ELF-1 (cell line): ENCODE measurements around the gene SORCS2.

Experiments
- DNase-seq: peaks from one replicate; pipeline ENCODE4 v3.0.0-alpha.2; 2016; ENCODE audit warnings: low read depth, low spot score

SORCS2 gene

GRCh38 chr4:7353846-7354610 is 161.7 kb downstream of the SORCS2 start:
- DNase-seq: no peak

- DNase-seq: no peak
Observed at GRCh38 chr4:7354927-7355326, 162.6 kb downstream of the SORCS2 start.

GRCh38 chr4:7355795-7356194 is 163.5 kb downstream of the SORCS2 start:
- DNase-seq: no peak

DNA sequence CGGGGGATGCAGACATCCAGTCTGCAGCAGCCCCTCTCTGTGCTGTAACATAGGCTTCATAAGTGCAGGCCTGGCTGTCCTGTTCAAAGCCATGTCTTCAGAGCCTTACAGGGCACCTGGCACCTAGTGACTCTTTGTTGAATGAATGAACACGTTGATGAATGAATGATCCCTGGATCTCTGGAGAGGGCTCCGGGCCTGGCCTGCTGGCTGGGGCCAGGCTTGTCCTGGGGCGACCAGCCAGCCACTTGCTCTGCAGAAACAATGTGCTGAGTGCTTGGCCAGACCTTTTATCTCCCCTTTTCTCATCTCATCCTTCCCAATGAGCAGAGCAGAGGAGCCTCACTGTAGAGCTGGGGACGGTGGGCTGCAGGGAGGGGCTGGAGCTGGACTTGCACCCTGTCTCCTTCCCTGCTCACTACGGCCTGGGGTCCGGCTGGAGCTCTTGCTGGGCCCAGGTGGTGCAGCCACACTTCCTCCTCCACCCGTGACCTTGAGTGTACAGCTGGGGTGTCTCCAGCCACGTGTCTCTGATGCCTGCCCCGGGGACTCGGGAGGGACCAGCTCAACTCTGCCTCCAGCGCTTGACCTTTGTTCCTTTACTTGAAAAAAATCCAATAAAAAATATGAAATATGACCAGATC is 164.5 kb downstream of the SORCS2 start:
- DNase-seq: no peak

- DNase-seq: no peak
Observed at GRCh38 chr4:7357323-7357722, 165.0 kb downstream of the SORCS2 start.

DNA sequence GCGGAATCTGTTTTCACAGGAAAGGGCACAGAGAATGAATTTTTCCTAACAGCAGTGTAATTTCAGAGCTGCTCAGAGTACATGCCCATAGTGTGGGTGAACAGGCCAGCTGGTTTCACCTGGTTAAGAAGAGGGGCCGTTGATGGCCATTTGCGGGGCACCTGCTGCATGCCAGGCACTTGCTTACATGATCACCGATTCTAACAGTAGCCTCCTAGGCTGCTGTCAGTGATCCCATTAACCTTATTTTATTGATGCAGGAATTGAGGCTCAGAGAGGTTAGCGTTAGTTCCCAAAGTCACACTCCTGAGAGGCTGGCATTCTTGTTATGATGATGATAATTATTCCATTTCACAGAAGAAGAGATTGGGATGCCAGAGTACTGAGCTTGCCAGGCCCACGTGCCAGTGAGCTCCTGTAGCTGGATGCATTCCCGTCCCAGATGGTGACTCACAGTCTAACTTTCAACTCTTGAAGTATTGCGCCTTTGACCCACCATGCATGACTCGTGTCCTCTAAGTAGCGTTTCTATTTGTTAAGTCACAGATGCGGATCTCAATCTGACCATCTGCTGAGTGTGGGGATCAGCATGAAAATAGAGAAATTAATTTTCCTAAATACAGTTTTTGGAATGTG is 165.9 kb downstream of the SORCS2 start:
- DNase-seq: no peak

DNA sequence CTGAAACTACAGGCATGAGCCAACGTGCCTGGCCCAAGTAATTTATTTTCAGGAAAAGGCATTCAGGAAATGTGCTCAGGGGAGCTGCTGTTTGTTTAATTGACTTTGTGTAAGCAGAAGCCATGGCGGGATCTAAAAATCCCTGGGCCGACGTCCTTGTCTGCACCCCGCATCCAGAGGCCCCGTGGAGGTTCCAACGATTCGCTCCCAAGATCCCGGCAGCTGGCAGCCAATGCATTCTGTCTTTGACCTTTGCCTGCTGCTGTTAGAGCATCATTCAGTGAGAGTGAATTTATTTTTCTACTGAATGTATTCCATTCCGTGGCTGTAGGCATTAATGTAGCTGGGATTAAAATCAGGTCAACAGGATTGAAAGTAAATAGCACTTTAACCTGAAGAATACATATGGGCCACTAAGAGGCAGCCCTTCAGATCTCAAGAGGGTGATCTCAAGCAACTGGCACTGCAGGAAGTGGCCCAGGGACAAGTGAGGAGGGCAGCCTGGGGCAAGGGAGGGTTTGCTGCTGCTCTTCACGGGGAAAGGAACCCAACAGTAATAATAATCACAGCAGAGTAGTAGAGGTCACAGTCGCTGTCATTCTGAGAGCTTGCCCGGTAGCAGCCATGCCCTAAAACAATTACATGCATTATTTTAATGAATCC is 167.2 kb downstream of the SORCS2 start:
- no peak for DNase-seq

DNA sequence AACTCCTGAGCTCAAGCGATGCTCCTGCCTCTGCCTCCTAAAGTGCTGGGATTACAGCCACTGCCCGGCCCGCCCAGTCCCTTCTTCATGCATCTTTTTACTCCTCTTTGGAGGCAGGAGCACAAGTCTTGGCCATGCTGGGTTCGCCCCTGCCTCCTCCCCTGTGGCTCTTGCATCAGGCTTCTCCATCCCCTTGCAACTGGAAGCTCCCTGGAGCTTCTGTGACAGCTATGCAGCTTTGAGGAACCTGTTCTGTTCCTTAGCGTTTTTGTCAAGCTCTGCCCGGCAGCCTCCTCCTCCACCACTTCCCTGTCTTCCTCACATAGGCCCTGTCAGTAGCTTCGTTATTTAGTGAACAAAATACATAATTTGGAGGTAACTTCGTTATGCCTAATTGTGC is 168.5 kb downstream of the SORCS2 start:
- DNase-seq: no peak

DNA sequence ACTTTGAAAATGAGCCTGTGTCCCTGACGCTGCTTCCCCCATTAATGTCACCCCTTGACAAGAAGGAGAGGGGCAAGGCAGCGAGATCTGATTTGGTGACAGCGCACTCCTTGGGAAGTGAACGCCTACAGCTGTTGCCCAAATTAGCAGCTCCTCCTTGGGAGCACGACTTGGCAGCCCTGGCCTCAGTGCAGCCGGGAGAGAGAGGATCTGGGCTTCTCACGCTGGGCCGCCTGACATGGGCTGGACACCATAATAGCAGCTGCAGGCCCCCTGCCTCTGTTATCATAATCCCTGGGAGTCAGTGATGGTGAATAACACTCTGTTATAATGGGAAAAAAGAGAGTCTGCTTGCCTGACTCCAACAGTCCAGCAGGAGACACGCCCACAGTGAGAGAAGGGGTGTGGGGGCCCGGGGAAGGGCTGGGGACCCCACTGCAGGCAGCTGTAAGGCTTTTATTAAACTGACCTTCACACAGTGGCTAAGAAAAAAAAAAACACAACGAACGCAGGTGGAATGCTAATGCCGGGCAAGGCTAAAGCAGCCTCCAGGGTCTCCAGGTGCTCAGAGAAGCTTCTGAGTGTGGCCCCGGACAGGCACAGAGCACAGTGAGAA is 169.1 kb downstream of the SORCS2 start:
- DNase-seq: no peak

GRCh38 chr4:7362341-7362740 is 170.0 kb downstream of the SORCS2 start:
- no peak for DNase-seq

DNA sequence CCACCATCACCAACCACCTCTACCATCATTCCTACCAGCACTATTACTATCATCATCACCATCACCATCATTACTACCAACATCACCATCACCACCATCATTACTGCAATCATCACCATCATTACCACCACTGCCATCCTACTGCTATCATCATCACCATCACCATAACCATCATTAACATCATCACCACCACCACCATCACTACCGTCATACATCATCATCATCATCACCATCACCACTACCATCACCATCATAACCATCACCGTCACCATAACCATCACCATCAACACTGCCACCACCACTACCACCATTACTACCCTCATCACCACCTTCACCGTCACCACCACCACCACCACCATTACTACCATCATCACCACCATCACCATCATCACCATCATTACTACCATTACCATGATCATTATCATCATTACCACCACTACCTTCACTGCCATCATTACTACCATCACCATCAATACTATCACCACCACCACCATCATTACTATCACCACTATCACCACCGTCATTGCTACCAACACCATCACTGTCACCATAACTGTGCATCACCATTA is 170.6 kb downstream of the SORCS2 start:
- no peak for DNase-seq

DNA sequence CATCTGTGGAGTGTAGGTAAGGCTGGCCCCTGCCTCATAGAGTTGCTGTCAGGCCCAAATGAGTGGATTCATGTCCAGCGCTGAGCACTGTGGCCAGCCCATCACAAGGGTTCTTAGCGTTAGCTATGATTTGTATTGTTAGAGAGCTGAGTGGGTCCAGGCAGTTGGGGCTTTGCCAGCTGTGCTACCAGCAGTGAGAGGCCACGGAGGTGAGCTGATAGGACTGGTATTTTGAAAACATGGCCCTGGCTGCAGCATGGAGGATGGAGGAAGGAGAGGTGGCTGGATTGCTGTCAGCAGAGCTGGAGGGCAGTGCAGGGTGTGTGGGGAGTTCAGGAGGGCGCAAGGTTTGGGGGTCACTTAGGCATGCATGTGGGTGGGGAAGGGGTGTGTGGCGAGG is 172.6 kb downstream of the SORCS2 start:
- no peak for DNase-seq

DNA sequence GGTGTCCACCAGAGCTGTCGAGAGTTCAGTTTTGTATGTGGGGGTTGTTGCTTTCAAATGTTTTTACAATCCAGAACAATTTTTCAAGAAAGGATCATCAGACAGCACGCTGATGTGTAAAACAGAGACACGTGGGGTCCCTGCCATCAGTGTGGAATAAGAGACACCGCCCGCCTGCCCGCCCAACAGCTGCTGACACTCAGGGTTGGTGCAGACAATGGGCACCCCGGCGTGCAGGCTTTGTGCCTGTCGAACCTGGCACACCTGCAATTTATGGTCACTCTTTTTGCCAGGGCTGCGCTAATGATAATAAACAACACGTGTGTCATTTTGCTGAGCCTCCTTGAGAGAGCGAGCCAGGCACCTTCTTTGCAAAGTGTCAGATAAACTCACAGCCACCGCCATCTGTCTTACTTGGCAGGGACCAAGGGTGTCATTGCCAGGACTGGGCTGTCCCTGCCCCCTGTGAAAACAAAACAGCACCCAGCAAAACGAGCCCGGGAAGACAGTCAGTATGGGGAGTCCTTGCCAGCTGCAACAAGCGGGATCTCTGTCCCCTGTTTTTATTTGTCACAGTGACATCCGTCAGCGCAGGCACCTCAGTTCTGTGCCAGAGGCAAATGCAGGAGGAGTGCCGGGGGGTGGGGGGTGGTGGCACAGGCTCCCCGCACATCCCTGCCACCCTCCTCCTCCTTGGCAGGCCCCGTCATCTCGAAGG is 173.3 kb downstream of the SORCS2 start:
- no peak for DNase-seq

DNA sequence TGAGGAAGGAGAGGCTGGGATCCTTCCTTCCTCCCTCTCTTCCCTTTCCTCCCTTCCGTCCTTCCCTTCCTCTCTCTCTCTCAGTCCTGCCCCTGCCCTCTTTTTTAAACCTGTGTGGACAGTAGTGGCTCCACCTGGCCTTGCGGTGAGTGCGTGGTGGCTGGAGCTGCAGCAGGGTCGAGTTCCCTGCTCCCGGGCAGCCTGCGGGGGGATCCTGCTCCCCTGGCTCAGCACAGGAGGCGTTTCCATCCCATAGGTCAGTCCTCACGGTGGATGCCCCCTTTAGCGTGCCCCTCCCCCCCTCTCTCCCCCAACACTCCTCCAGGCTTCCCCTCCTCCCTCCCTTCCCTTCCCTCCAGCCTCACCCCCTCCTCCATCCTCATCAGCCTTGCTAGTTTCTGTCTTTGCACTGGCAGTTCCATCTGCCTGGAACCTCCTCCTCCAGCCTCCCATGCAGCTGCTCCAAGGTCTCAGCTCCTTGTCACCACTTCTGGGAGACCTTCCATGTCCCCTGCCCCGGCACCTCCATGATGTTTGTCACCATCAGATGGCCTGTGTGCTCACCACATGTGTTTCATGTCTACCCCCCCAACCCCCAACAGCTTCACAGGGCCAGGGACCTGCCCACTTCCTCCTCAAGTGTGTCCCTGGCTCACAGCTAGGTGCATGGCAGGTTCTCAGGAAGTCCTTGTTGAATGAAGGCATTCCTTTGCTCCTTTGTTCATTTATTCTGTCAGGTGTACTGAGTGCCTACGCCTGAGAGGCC is 174.0 kb downstream of the SORCS2 start:
- no peak for DNase-seq

GRCh38 chr4:7366954-7367353 is 174.6 kb downstream of the SORCS2 start:
- no peak for DNase-seq

DNA sequence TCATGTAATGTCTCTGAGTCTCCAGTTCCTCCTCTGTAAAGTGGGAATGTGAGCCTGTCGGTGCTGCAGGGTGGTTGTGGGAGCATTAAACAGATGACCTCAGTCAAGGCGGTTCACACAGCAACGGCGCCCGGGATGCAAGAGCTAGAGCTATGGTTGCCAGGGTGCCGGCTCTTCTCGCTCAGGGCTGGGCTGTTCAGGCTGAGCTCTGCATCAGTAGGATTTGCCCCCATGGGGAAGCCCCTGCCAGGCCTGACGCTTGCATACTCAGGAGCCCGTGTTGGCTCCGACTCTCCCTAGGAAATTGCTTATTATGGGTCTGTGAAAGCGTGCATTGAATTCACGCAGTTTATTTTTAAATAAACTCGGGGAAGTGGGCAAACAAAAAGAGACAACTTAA is 175.1 kb downstream of the SORCS2 start:
- no peak for DNase-seq

DNA sequence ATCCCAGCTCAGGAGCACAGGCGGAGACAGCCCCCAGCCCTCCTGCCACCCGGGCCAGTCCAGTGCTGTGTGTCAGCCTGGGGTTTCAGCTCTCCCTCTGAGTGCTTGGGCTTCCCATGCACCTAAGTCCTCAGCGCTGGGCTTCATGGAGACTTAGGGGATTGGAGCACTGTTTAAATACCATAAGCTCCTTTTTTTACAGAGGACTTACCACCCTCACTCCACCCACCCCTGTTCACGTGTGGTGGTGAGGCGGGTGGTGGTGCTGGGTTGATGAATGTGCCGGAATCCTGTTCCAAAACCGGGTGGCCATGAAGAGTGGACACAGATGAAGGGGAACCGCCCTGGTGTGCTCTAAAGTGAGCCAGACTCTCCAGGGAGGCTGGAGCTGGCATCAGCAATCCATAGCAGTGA is 175.5 kb downstream of the SORCS2 start:
- no peak for DNase-seq

- no peak for DNase-seq
Observed at GRCh38 chr4:7368296-7368695, 176.0 kb downstream of the SORCS2 start.

DNA sequence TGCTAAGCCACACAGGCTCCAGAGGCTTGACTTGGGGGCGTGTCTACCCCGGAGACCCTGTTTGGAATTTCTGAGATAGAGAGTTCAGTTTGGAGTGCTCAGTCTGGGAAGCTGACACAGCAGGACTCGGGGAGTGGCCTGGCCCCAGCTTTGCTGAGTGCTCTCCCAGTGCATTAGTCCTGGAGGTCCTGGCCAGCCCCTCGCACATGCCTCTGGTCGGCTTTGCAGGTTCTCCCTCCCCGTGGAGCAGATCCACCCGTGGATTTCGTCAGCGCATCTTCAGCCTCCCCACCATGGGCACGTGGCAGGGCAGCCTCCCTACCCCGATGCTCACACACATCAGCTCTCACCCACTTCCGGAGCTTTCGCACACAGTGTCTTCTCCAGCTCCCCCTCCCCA is 177.2 kb downstream of the SORCS2 start:
- DNase-seq: no peak

GRCh38 chr4:7370038-7370437 is 177.7 kb downstream of the SORCS2 start:
- DNase-seq: no peak
